HL-60 (cell line): ENCODE measurements around the gene MAP3K6.
A peak's percentile ranks its signal among the peaks of the same experiment; 100 is the strongest.

ENCODE experiments used
- DNase-seq, 2 experiments: peaks; one replicate each; pipeline ENCODE4 v3.0.0-alpha.2; 2010 to 2020; ENCODE audit warnings: low read depth in 1 of 2, low spot score in 1 of 2
- H3K27ac ChIP-seq: fragments of 250-450 bp; sonication (Bioruptor Pico); replicated peaks from 2 replicates; pipeline ENCODE4 v1.5.1; 2020; ENCODE audit warnings: mild to moderate bottlenecking, moderate library complexity
- H3K27me3 ChIP-seq: fragments of 250-450 bp; sonication (Bioruptor Pico); 2 replicates; pipeline ENCODE4 v1.5.1; 2021; ENCODE audit warnings: mild to moderate bottlenecking, moderate library complexity; ENCODE audit not compliant: insufficient read depth, poor library complexity, severe bottlenecking
- H3K4me3 ChIP-seq: replicated peaks from 2 replicates; pipeline ENCODE4 v1.5.1; 2011; ENCODE audit warnings: mild to moderate bottlenecking, control low read depth, low read length; ENCODE audit not compliant: insufficient read depth
- GABPA ChIP-seq: IDR thresholded peaks from 2 replicates; pipeline ENCODE4 v1.6.1; 2012; ENCODE audit warnings: low read depth
- POLR2AphosphoS5 ChIP-seq: IDR thresholded peaks from 2 replicates; pipeline ENCODE4 v1.6.1; 2012; ENCODE audit warnings: low read depth
- REST ChIP-seq: IDR thresholded peaks from 2 replicates; pipeline ENCODE4 v1.6.1; 2012; ENCODE audit warnings: low read depth; ENCODE audit not compliant: insufficient replicate concordance
- SPI1 ChIP-seq: IDR thresholded peaks from 2 replicates; pipeline ENCODE4 v1.6.1; 2012; ENCODE audit warnings: low read depth, mild to moderate bottlenecking, borderline replicate concordance
- long read RNA-seq: library from polyadenylated mRNA; unstranded; transcript quantifications from one replicate; pipeline ENCODE4 v2.0.0, GENCODE V29; 2020
- TF ChIP-seq, protein P1 (sequence below): IDR thresholded peaks from one replicate; pipeline ENCODE4 v1.5.1; 2011; ENCODE audit warnings: low read length, control low read depth, inconsistent platforms; ENCODE audit not compliant: insufficient read depth

MAP3K6 gene, protein sequence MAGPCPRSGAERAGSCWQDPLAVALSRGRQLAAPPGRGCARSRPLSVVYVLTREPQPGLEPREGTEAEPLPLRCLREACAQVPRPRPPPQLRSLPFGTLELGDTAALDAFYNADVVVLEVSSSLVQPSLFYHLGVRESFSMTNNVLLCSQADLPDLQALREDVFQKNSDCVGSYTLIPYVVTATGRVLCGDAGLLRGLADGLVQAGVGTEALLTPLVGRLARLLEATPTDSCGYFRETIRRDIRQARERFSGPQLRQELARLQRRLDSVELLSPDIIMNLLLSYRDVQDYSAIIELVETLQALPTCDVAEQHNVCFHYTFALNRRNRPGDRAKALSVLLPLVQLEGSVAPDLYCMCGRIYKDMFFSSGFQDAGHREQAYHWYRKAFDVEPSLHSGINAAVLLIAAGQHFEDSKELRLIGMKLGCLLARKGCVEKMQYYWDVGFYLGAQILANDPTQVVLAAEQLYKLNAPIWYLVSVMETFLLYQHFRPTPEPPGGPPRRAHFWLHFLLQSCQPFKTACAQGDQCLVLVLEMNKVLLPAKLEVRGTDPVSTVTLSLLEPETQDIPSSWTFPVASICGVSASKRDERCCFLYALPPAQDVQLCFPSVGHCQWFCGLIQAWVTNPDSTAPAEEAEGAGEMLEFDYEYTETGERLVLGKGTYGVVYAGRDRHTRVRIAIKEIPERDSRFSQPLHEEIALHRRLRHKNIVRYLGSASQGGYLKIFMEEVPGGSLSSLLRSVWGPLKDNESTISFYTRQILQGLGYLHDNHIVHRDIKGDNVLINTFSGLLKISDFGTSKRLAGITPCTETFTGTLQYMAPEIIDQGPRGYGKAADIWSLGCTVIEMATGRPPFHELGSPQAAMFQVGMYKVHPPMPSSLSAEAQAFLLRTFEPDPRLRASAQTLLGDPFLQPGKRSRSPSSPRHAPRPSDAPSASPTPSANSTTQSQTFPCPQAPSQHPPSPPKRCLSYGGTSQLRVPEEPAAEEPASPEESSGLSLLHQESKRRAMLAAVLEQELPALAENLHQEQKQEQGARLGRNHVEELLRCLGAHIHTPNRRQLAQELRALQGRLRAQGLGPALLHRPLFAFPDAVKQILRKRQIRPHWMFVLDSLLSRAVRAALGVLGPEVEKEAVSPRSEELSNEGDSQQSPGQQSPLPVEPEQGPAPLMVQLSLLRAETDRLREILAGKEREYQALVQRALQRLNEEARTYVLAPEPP (N-terminal part only)
- long read RNA-seq = 0 reads

- H3K27me3 ChIP-seq = no peaks in the 10 kb centered on the region
- H3K4me3 ChIP-seq = peak within 1 kb of the TSS; percentile 47
- TF ChIP-seq, protein P1, sequence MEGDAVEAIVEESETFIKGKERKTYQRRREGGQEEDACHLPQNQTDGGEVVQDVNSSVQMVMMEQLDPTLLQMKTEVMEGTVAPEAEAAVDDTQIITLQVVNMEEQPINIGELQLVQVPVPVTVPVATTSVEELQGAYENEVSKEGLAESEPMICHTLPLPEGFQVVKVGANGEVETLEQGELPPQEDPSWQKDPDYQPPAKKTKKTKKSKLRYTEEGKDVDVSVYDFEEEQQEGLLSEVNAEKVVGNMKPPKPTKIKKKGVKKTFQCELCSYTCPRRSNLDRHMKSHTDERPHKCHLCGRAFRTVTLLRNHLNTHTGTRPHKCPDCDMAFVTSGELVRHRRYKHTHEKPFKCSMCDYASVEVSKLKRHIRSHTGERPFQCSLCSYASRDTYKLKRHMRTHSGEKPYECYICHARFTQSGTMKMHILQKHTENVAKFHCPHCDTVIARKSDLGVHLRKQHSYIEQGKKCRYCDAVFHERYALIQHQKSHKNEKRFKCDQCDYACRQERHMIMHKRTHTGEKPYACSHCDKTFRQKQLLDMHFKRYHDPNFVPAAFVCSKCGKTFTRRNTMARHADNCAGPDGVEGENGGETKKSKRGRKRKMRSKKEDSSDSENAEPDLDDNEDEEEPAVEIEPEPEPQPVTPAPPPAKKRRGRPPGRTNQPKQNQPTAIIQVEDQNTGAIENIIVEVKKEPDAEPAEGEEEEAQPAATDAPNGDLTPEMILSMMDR = no peak
- no peak for TF ChIP-seq SPI1
- TF ChIP-seq GABPA = no peak
- TF ChIP-seq POLR2AphosphoS5 = no peak
- TF ChIP-seq REST = no peak
- no peak for DNase-seq
- H3K27ac ChIP-seq = no peak within 1 kb of the TSS
Measured at GRCh38 chr1:27366411-27367159, at the start of gene MAP3K6. TSS of gene MAP3K6 (minus strand) at chr1:27366961. CDS start at chr1:27366597, 364 bp downstream.

- no peak for DNase-seq
- no peak for TF ChIP-seq GABPA
- no peak for TF ChIP-seq SPI1
- TF ChIP-seq, protein P1 = no peak
- no peak for TF ChIP-seq POLR2AphosphoS5
- Histone ChIP-seq H3K27me3 (no peaks in the 10 kb centered on the region), H3K4me3 (no peak overlapping the region), H3K27ac (no peak overlapping the region)
Measured at GRCh38 chr1:27414091-27414490, 47.3 kb upstream of the MAP3K6 start.

DNA sequence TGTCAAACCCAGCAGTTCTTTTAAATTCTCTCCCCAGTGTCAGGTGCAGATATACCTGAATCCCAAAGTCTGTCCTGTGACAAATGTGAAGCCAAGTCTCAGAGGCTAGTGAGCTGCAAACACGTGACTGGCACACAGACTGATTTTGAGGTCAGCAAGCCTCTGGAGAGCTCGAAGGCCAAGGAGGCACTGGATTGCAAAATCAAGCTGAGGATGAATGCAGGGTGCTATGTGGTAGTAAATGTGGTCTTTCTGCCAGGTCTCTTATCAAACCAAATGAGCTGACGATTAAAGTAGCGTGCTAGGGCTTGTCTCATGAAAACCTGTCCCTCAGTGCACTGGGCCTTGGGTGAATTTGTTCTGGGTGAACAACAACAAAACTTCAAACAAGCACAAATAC, 46.2 kb upstream of the MAP3K6 start:
- Histone ChIP-seq H3K4me3 (no peak overlapping the region), H3K27me3 (no peaks in the 10 kb centered on the region), H3K27ac (no peak overlapping the region)
- TF ChIP-seq, protein P1 = no peak
- TF ChIP-seq SPI1 (no peak), POLR2AphosphoS5 (no peak), GABPA (no peak), REST (no peak)
- no peak for DNase-seq
